Stimulated activated CD4-positive, alpha-beta T cell treated with anti-CD3 and anti-CD28 coated beads, TNF-alpha, amount 100 ng/mL, for 48 hours (primary cell): ENCODE measurements around the gene SLC25A6.
"Not testable (repeated sequence)": the region's sequence is repeated elsewhere in the genome, so short reads cannot be mapped to it uniquely, and the experiment has no call there.

Experiments used
- DNase-seq, 3 donors: peaks; one replicate each; pipeline ENCODE4 v3.0.0-alpha.2; 2020; ENCODE audit warnings: low read depth in 3 of 3

Gene SLC25A6

DNA sequence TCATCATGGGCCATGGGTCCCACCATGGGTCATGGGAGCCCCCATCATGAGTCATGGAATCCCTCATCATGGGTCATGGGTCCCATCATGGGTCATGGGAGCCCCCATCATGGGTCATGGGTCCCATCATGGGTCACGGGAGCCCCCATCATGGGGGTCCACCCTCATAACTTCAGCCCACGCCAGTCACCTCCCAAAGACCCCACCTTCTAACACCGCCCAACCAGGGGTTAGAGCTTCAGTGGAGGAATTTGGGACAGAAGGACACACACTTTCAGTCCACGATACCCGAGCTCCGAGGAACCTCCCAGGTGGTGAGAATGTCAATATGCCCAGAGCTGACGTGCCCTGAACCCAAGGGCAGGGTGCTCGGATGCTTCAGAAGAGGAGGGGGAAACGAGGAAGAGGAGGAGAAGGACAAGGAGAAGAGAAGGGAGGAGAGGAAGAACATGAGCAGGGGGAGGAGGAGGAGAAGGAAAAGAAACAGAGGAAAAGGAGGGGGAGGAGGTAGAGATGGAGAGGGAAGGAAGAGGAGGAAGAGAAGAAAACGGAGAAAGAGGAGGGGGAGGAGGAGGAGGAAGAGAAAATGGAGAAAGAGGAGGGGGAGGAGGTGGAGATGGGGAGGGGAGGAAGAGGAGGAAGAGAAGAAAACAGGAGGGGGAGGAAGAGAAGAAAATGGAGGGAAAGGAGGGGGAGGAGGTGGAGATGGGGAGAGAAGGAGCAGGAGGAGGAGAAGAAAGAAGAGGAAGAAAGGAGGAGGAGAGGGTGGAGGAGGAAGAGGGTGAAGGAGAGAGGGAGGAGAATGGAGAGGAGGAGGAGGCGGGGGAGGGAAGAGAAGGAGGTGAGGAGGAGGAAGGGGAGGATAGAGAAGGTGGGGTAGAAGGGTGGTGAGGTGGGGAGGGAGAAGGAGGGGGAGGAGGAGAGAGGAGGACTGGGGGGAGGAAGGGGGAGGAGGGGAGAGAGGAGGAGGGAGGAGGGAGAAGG lies 37.6 kb downstream of the SLC25A6 start:
- no peak for DNase-seq

GRCh38 chrX:1351981-1352714 lies 39.8 kb downstream of the SLC25A6 start:
- no peak for DNase-seq

GRCh38 chrX:1349606-1350005 lies 42.3 kb downstream of the SLC25A6 start:
- DNase-seq = not testable (repeated sequence)

DNA sequence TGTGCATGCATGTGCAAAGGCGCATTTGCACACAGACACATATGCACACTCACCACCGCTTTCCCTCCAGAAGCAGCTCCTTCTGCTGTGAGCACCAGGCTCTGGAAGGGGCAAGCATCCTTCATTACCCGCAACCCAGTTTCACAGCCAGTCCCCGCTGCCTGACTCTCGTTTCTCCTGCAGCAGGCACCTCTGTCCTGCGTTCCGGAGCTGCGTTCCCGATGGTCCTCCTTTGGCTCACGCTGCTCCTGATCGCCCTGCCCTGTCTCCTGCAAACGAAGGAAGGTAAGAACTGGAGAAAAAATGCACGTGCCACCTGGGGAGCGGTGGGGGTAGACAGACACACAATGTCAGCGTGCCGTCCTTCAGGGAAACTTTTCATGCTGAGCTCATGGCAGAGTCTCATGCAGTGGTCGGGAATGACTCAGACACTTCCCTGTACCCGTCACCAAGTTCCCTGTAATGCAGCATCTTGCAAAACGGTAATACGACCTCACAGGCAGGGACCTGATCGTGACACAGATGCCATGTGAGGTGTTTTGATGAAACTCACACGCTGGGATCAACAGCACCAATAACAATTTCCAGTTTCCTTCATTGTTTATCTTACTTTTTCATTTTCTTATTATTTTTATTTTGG lies 50.2 kb downstream of the SLC25A6 start:
- DNase-seq = no peak

DNA sequence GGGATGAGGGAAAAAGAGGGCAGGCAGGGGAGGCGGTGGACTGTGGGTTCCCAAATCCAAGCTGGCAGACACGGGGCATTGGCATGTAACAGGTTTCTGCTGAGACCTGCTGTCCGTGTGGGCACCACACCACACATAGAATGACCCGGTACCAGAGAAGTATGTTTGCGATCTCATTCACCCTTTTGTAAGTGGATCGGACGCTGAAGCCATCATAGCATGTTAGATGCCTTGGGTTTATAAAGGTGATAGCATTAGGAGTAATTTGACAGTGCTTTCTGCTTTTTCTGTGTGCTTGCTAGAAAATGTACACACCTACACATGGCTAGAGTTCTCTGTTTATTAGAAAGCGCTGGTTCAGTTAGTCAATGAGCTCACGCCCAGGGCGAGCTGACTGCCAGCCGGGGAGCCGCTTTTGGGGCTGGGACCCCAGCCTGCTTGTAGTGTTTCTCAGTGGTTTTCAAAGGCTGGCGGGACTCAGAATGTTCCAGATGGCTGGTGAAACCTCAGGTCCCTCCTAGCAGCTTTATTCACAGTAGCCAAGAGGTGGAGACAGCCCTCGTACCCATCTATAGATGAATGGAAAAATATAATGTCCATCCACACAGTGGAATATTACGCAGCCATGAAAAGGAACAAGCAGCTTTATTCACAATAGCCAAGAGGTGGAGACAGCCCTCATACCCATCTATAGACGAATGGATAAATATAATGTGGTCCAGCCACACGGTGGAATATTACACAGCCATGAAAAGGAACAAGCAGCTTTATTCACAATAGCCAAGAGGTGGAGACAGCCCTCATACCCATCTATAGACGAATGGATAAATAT lies 54.7 kb downstream of the SLC25A6 start:
- DNase-seq = no peak

GRCh38 chrX:1336331-1336943 lies 55.5 kb downstream of the SLC25A6 start, which contains the start of gene IL3RA:
Gene IL3RA (plus strand): TSS chrX:1336785. CDS start chrX:1341766, 4,981 bp downstream.
- no peak for DNase-seq
